Motor neuron (in vitro differentiated cells): ENCODE measurements around the gene RIMS4. TPM values are rescaled to one million over a fixed set of nuclear protein-coding genes. Genes with fewer than 3 reads are reported as not detected.

Source experiments
- ATAC-seq, 8 experiments: fragments of 200-7000 bp; cut with Tn5 transposase; replicated peaks in 6 of 8; 2 replicates each; pipeline ENCODE4 v1.8.0; 2021; ENCODE audit warnings: mild to moderate bottlenecking in 8 of 8, moderate library complexity in 8 of 8
- H3K27ac ChIP-seq, 2 donors: fragments of 250-450 bp; sonication (Bioruptor Pico); 2 replicates each; pipeline ENCODE4 v1.9.0; 2021; ENCODE audit warnings: antibody characterized with exemption in 2 of 2, mild to moderate bottlenecking in 2 of 2, moderate library complexity in 1 of 2
- H3K4me1 ChIP-seq, 2 donors: fragments of 250-450 bp; sonication (Bioruptor Pico); replicated peaks in 1 of 2; 2 replicates each; pipeline ENCODE4 v1.6.1; 2021; ENCODE audit warnings: antibody characterized with exemption in 2 of 2, mild to moderate bottlenecking in 2 of 2, moderate library complexity in 1 of 2
- H3K4me3 ChIP-seq, 5 donors: fragments of 250-450 bp; sonication (Bioruptor Pico); 2 replicates each; pipeline ENCODE4 v1.9.0; 2021; ENCODE audit warnings: antibody characterized with exemption in 5 of 5, mild to moderate bottlenecking in 5 of 5, moderate library complexity in 4 of 5
- WGBS, 10 experiments: fragments of 450-650 bp; shearing (Covaris generic); methylation state at CpG; one replicate each; pipeline ENCODE4 v1.0.0; 2022; 5-methylcytosine and 5-hydroxymethylcytosine counted together
- in situ Hi-C, 9 experiments: fragments of 400-800 bp; cut with MboI; loops; one replicate each; pipeline ENCODE4 v1.15.0; 2021; ENCODE audit warnings: low sequenced_read_pairs in 9 of 9, low pct_unique_long_range_greater_than_20kb in 2 of 9; ENCODE audit not compliant: unreplicated experiment in 9 of 9
- total RNA-seq, 8 experiments: library from RNA; unstranded; fragments of 300-600 nt; gene quantifications; 2 replicates each; pipeline versions ENCODE4 v1.2.3 to v1.2.4, GENCODE V29; 2022

RIMS4 gene
- total RNA-seq, 8 experiments from 2014 or later, result 0.71 to 27.1 (median 16.0) TPM

GRCh38 chr20:44839481-44839880 lies 29.1 kb upstream of the RIMS4 start:
- Histone ChIP-seq H3K4me1 (no peaks in the 10 kb centered on the region), H3K4me3 (no peak overlapping the region), H3K27ac (no peak overlapping the region)
- no peak for ATAC-seq
- WGBS, 10 experiments, result 20 to 96% (median 80%) methylated on average over 1 to 5 of the region's 5 CpGs; no CpG with 5 or more reads in 1 of the 10 experiments
- in situ Hi-C loops, result no loop called here

DNA sequence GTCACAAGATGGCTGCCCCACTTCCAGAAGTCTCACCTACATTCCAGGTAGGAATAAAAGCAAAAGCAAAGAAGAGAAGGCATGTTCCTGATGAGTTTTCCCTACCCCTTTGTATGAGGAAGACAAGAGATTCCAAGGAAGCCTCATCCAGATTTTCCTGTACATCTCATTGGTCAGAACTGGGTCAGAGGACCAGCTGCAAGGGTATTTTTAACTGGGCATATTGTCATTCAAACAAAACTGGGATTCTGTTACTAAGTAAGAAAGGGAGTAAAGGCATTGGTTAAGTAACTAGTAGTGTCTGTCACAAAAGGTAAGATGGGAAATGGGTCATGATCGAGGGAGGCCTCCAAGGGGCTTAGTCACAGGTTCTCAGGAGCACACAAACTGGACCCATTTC lies 28.2 kb upstream of the RIMS4 start:
- Histone ChIP-seq H3K27ac (no peak overlapping the region), H3K4me3 (no peak overlapping the region), H3K4me1 (no peaks in the 10 kb centered on the region)
- WGBS, 10 experiments, result 33 to 100% (median 80%) methylated on average over 1 of the region's 1 CpG; no CpG with 5 or more reads in 5 of the 10 experiments
- no peak for ATAC-seq
- in situ Hi-C loops, result no loop called here

GRCh38 chr20:44837946-44838345 lies 27.6 kb upstream of the RIMS4 start:
- H3K4me3 ChIP-seq, result no peak overlapping the region
- 0 to 77% (median 60%) methylated on average over 1 to 3 of the region's 3 CpGs; no CpG with 5 or more reads in 1 of the 10 experiments for WGBS, 10 experiments
- peaks cover 0 to 1% of the 10 kb centered on the region in 2 donors for H3K4me1 ChIP-seq
- no peak for ATAC-seq
- in situ Hi-C loops, result no loop called here
- H3K27ac ChIP-seq, result no peak overlapping the region

DNA sequence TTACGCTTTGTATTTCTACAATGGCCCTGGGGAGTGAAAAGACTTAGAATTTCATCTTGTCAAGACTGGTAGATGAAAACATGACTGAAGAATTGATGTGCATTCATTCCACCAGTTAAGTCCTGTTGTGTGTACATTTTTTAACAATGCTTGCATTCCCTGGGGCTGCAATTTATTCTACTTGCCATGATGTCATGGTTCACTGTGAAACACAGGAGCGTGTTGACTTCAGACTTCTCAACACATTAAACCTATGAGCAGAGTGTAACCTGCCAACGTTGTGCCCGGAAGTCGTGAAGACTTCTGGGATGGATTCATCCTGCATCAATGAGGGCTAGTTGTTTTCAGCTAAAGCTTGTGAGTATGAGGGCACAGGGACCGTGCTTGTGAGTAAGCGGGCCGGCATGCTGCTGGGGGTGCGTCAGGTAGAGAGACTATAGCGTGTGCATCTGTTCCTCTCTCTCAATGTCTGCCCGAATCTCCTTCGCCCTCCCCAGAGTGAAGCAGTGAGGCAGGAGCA lies 26.3 kb upstream of the RIMS4 start:
- H3K4me1 ChIP-seq, result peaks cover 0 to 7% of the 10 kb centered on the region in 2 donors
- H3K27ac ChIP-seq, result no peak overlapping the region
- in situ Hi-C loops, result no loop called here
- no peak overlapping the region for H3K4me3 ChIP-seq
- WGBS, 10 experiments, result 67 to 100% (median 87%) methylated on average over 2 to 12 of the region's 12 CpGs; no CpG with 5 or more reads in 3 of the 10 experiments
- peak in 2 of 8 experiments; percentile 21 to 58 for ATAC-seq

DNA sequence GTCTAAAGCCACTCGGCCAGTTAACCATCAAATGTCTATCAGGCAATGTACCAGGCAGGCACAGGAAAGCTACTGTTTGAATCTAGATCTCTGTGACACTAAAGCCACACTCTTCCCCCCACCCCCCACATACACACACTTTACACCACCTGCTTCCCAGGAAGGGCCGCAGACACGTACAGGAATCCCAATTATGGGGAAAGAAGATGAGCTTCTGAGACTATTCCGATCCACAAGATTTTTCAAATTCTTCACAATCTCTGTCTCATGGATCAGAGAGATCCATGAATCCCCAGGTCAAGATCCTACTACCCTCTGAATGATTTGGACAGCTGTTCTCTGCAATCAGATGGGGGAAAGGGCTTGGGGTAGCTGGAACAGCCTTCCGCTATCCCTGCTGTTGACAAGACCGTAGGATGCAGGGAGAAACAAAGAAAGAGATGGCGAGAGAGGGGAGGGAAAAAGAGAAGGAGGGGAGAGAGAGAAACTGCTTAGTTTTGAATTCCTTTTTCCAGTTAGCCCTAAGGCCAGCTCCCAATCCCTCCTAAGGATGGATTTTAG lies 25.4 kb upstream of the RIMS4 start:
- 0 to 76% (median 60%) methylated on average over 1 to 7 of the region's 7 CpGs; no CpG with 5 or more reads in 1 of the 10 experiments for WGBS, 10 experiments
- H3K4me3 ChIP-seq, result no peak overlapping the region
- ATAC-seq, result no peak
- H3K4me1 ChIP-seq, result peaks cover 0 to 7% of the 10 kb centered on the region in 2 donors
- H3K27ac ChIP-seq, result no peak overlapping the region
- in situ Hi-C loops, result no loop called here

- WGBS, 10 experiments, result 17 to 67% (median 40%) methylated on average over 1 of the region's 1 CpG; no CpG with 5 or more reads in 3 of the 10 experiments
- ATAC-seq, result no peak
These were observed 24.8 kb upstream of the RIMS4 start for GRCh38 chr20:44835116-44835515.

GRCh38 chr20:44834693-44835092 lies 24.3 kb upstream of the RIMS4 start:
- in situ Hi-C loops, result no loop called here
- ATAC-seq, result no peak
- Histone ChIP-seq H3K4me1 (peaks cover 0 to 7% of the 10 kb centered on the region in 2 donors), H3K4me3 (no peak overlapping the region), H3K27ac (no peak overlapping the region)
- 25 to 90% (median 70%) methylated on average over 1 to 2 of the region's 2 CpGs; no CpG with 5 or more reads in 1 of the 10 experiments for WGBS, 10 experiments

More at GRCh38 chr20:44835116-44835515, 24.8 kb upstream of the RIMS4 start:
- Histone ChIP-seq H3K27ac (no peak overlapping the region), H3K4me1 (peaks cover 0 to 7% of the 10 kb centered on the region in 2 donors), H3K4me3 (no peak overlapping the region)
- in situ Hi-C loops, result no loop called here

DNA sequence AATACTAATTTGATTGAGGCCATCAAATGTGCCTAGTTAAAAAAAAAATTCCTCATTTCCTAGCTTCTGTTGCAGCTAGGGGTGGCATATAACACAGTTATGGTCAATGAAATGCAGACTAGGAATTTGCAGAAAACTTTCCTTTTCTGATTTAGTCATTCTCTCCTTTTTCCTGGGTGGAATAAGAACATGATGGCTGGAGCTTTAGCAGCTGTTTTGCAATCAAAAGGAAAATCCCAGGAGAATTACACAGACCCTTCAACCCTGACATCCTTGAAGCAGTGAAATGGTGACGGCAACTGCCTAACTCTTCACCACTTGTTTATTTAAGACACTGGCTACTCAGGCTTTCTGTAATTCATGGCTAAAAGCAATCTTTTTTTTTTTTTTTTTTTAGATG lies 23.1 kb upstream of the RIMS4 start:
- WGBS, 10 experiments, result 67 to 100% (median 100%) methylated on average over 1 of the region's 1 CpG; no CpG with 5 or more reads in 3 of the 10 experiments
- Histone ChIP-seq H3K4me1 (peaks cover 0 to 7% of the 10 kb centered on the region in 2 donors), H3K4me3 (no peak overlapping the region), H3K27ac (no peak overlapping the region)
- in situ Hi-C loops, result no loop called here
- ATAC-seq, result no peak

- peaks cover 0 to 7% of the 10 kb centered on the region in 2 donors for H3K4me1 ChIP-seq
- H3K27ac ChIP-seq, result peak overlapping the region in 1 of 2 donors; percentile 71
- in situ Hi-C loops, result no loop called here
- ATAC-seq, result peak; percentile 32 to 100 (median 99)
- H3K4me3 ChIP-seq, result no peak overlapping the region
- 0 to 100% (median 48%) methylated on average over 1 to 3 of the region's 3 CpGs; no CpG with 5 or more reads in 4 of the 10 experiments for WGBS, 10 experiments
These were observed 22.4 kb upstream of the RIMS4 start for GRCh38 chr20:44832724-44833123.

DNA sequence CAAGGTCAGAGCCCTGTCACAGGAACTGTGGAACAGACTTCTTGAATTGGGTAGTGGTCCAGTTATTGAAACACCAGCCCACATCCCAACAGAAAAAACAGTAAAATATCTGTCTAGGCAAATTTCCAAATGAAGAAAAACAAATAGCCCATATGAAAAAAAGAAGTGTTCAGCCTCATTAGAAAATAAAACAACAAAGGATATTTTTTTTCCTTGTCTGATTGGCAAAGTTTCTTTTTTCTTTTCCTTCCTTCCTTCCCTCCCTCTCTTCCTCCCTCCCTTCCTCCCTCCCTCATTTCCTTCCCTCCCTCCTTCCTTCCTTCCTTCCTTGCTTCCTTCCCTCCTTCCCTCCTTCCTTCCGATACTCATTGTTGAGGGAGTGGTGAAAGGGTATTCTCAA lies 20.6 kb upstream of the RIMS4 start:
- Histone ChIP-seq H3K4me1 (peaks cover 0 to 7% of the 10 kb centered on the region in 2 donors), H3K27ac (no peak overlapping the region), H3K4me3 (no peak overlapping the region)
- WGBS, 10 experiments, result 0 to 100% (median 100%) methylated on average over 1 of the region's 1 CpG; no CpG with 5 or more reads in 5 of the 10 experiments
- ATAC-seq, result no peak
- in situ Hi-C loops, result no loop called here

DNA sequence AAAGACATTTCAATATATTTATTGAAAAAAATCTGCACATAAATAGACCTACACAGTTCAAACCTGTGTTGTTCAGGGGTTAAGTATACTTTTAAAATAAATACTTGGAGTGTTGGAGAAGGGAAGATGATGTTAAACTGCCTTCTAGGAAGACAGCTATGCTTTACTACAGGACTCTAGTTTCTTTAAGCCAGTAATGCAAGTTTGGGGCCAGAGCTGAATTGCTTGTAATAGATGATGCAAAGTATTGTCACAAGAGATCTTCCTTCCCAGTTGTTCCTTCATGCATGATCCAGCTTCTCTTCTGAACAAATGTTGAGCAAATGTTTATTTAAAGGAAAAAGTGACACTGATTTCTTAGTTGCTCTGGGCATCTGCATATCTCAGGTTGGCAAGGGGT lies 20.2 kb upstream of the RIMS4 start:
- Histone ChIP-seq H3K27ac (no peak overlapping the region), H3K4me1 (peaks cover 0 to 7% of the 10 kb centered on the region in 2 donors), H3K4me3 (no peak overlapping the region)
- in situ Hi-C loops, result no loop called here
- no peak for ATAC-seq

- in situ Hi-C loops, result no loop called here
- Histone ChIP-seq H3K4me1 (peaks cover 0 to 7% of the 10 kb centered on the region in 2 donors), H3K27ac (no peak overlapping the region), H3K4me3 (no peak overlapping the region)
- no peak for ATAC-seq
- 19 to 100% (median 87%) methylated on average over 1 to 5 of the region's 5 CpGs; no CpG with 5 or more reads in 1 of the 10 experiments for WGBS, 10 experiments
These were observed 19.3 kb upstream of the RIMS4 start for GRCh38 chr20:44829688-44830087.

DNA sequence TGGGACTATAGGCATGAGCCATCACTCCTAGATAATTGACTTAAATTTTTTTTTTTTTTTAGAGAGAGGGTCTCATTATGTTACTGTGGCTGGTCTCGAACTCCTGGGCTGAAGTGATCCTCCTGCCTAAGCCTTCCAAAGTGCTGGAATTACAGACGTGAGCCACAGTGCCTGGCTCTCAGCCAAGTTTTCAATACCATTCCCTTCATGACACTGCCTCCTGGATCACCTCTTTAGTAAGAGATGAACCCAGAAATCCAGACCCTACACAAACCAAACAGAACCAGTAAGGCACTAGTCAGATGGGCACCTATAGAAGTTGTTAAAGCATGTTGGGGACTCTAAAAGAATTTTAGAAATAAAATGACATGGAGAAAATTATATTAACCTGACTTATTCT lies 18.3 kb upstream of the RIMS4 start:
- 0 to 80% (median 75%) methylated on average over 1 to 2 of the region's 2 CpGs; no CpG with 5 or more reads in 7 of the 10 experiments for WGBS, 10 experiments
- peaks cover 0 to 7% of the 10 kb centered on the region in 2 donors for H3K4me1 ChIP-seq
- in situ Hi-C loops, result no loop called here
- no peak overlapping the region for H3K4me3 ChIP-seq
- H3K27ac ChIP-seq, result no peak overlapping the region
- ATAC-seq, result no peak

DNA sequence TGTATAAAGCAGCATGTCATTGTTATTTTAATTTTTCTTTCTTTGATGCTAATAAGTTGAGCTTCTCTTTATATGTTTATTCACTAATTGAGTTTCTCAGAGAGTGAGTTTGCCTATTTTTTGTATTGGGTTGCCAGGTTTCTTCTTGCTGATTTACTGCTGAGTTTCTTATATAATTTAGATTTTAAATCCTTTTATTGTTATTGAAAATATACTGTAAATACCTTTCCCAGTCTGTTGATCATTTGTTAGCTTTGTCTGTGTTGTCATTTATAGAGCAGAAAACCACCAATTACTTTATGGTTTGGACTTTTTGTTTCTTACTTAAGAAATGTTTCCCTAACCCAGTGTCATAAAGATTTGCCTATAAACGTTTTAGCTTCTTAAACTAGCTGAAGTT lies 17.1 kb upstream of the RIMS4 start:
- Histone ChIP-seq H3K4me1 (peaks cover 0 to under 1% of the 10 kb centered on the region in 2 donors), H3K4me3 (no peak overlapping the region), H3K27ac (no peak overlapping the region)
- ATAC-seq, result no peak
- 0 to 29% (median 9%) methylated on average over 1 of the region's 1 CpG; no CpG with 5 or more reads in 1 of the 10 experiments for WGBS, 10 experiments
- in situ Hi-C loops, result no loop called here
